Sigmoid colon (tissue), 4 donors: ENCODE data around the gene SCG5.

Source experiments
- EP300 ChIP-seq, 4 donors: sonication (generic); formaldehyde crosslinking; IDR thresholded peaks; one replicate each; pipeline ENCODE4 v1.6.1; 2017; ENCODE audit warnings: antibody characterized with exemption in 4 of 4
- POLR2A ChIP-seq, 2 donors: fragments of 450-650 bp; IDR thresholded peaks; one replicate each; pipeline ENCODE4 v1.6.1; 2016; ENCODE audit warnings: antibody characterized with exemption in 2 of 2, mild to moderate bottlenecking in 2 of 2, moderate library complexity in 2 of 2
- TF ChIP-seq, protein P1 (sequence below), 4 experiments: fragments of 450-650 bp in 3 of 4; fragments of 200-600 bp in 1 of 4; IDR thresholded peaks; one replicate each; pipeline ENCODE4 v1.5.1; 2016 to 2019; ENCODE audit warnings: antibody characterized with exemption in 4 of 4, mild to moderate bottlenecking in 3 of 4, moderate library complexity in 2 of 4

DNA sequence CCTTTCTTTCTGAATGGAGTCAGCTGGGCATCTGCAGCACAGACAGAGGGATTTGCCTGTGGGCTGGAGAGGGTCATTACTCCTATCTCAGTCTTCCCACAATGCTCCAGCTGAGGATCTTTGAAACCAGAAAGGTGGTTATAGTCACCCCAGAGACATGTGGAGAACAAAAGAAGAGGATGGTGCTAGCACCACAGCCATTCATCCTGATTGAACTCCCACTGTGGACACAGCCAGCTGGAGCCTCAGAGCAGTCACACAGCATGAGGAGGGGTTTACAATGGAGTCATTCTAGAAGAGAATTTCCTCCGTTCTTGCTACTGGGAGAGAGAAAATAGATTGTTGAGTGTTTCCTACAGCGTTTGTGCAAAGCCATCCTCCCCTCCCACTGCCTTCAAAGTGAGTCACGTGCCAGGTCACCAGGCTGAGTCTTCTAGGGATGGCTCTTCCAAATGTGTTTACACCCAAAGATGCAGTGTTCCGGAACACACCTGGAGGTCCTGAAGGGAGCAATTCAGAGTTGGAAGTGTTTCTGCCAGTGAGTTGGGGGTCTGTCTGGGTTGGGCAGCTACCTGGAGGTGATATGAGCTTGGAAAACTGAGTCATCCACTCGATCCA, 57.4 kb downstream of the SCG5 start:
- TF ChIP-seq POLR2A (IDR thresholded peaks at IDR 0.05) (no peak), EP300 (IDR thresholded peaks at IDR 0.05) (no peak)
- TF ChIP-seq, protein P1, sequence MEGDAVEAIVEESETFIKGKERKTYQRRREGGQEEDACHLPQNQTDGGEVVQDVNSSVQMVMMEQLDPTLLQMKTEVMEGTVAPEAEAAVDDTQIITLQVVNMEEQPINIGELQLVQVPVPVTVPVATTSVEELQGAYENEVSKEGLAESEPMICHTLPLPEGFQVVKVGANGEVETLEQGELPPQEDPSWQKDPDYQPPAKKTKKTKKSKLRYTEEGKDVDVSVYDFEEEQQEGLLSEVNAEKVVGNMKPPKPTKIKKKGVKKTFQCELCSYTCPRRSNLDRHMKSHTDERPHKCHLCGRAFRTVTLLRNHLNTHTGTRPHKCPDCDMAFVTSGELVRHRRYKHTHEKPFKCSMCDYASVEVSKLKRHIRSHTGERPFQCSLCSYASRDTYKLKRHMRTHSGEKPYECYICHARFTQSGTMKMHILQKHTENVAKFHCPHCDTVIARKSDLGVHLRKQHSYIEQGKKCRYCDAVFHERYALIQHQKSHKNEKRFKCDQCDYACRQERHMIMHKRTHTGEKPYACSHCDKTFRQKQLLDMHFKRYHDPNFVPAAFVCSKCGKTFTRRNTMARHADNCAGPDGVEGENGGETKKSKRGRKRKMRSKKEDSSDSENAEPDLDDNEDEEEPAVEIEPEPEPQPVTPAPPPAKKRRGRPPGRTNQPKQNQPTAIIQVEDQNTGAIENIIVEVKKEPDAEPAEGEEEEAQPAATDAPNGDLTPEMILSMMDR (IDR thresholded peaks at IDR 0.05): no peak
